OCI-LY7 (cell line): ENCODE results near the gene NEDD9. TPM values are rescaled to one million over a fixed set of nuclear protein-coding genes. Genes with fewer than 3 reads are reported as not detected.

Experiments used
- Bru-seq: library from RNA; stranded (reverse); fragments of 400-500 nt; gene quantifications from one replicate; lab custom pipeline; 2021; lab: Mats Ljungman, UMichigan
- BruChase-seq, 2 experiments: library from RNA; stranded (reverse); fragments of 400-500 nt; gene quantifications; one replicate each; lab custom pipeline; 2021; lab: Mats Ljungman, UMichigan
- BruUV-seq: library from RNA; stranded (reverse); fragments of 400-500 nt; replicated peaks from 2 replicates; lab custom pipeline; 2021; lab: Mats Ljungman, UMichigan
- CTCF ChIA-PET: fragments of 300-600 bp; sonication (Branson Sonifier 250); formaldehyde crosslinking; loops from one replicate; lab custom pipeline; 2022; ENCODE audit warnings: antibody characterized with exemption; ENCODE audit not compliant: unreplicated experiment; lab: Charles Lee
- POLR2A ChIA-PET: fragments of 300-600 bp; sonication (Branson Sonifier 250); formaldehyde crosslinking; loops from one replicate; lab custom pipeline; 2022; ENCODE audit warnings: antibody characterized with exemption; lab: Charles Lee
- DNase-seq: peaks from one replicate; pipeline ENCODE4 v3.0.0-alpha.2; 2015; ENCODE audit warnings: low spot score
- H2AFZ ChIP-seq: fragments of 200-600 bp; sonication (generic), shearing (Covaris generic); 2 replicates; pipeline ENCODE4 v1.6.1; 2014; ENCODE audit warnings: mild to moderate bottlenecking, antibody characterized with exemption, low read length, moderate library complexity
- H3K27ac ChIP-seq: fragments of 200-600 bp; sonication (generic); 2 replicates; pipeline ENCODE4 v1.5.1; 2014; ENCODE audit warnings: mixed run types, low read depth, mild to moderate bottlenecking, moderate library complexity, low read length, inconsistent platforms; ENCODE audit not compliant: poor library complexity, severe bottlenecking
- H3K36me3 ChIP-seq: fragments of 200-600 bp; sonication (generic); 2 replicates; pipeline ENCODE4 v1.6.1; 2014; ENCODE audit warnings: mild to moderate bottlenecking, antibody characterized with exemption, low read length, moderate library complexity, mixed read lengths; ENCODE audit not compliant: insufficient read depth
- H3K4me1 ChIP-seq: fragments of 200-600 bp; sonication (generic); 2 replicates; pipeline ENCODE4 v1.5.1; 2014; ENCODE audit warnings: mild to moderate bottlenecking, low read length; ENCODE audit not compliant: insufficient read depth, poor library complexity, severe bottlenecking
- H3K4me2 ChIP-seq: fragments of 200-600 bp; sonication (generic); 2 replicates; pipeline ENCODE4 v1.6.1; 2014; ENCODE audit warnings: mild to moderate bottlenecking, low read length
- H3K4me3 ChIP-seq: fragments of 200-600 bp; sonication (generic); 2 replicates; pipeline ENCODE4 v1.5.1; 2014; ENCODE audit warnings: mild to moderate bottlenecking, low read depth, low read length; ENCODE audit not compliant: poor library complexity, severe bottlenecking
- H3K79me2 ChIP-seq: fragments of 200-600 bp; sonication (generic); 2 replicates; pipeline ENCODE4 v1.6.1; 2016; ENCODE audit warnings: low read depth, mild to moderate bottlenecking, low read length, moderate library complexity, mixed read lengths; ENCODE audit not compliant: insufficient read depth
- H3K9me2 ChIP-seq: fragments of 200-600 bp; sonication (generic); 2 replicates; pipeline ENCODE4 v1.6.1; 2016; ENCODE audit warnings: mild to moderate bottlenecking, low read length, mixed read lengths; ENCODE audit not compliant: insufficient read depth
- H3K9me3 ChIP-seq: fragments of 200-600 bp; sonication (generic); 2 replicates; pipeline ENCODE4 v1.6.1; 2014; ENCODE audit warnings: mild to moderate bottlenecking, mixed run types, low read length, mixed read lengths
- H4K20me1 ChIP-seq: fragments of 200-600 bp; sonication (generic); 2 replicates; pipeline ENCODE4 v1.6.1; 2014; ENCODE audit warnings: mild to moderate bottlenecking, antibody characterized with exemption, low read length, moderate library complexity, mixed read lengths; ENCODE audit not compliant: insufficient read depth
- EZH2phosphoT487 ChIP-seq: fragments of 200-600 bp; sonication (generic); IDR thresholded peaks from 2 replicates; pipeline ENCODE4 v1.6.1; 2018; ENCODE audit warnings: low read depth, borderline replicate concordance, mild to moderate bottlenecking, mixed run types, antibody characterized with exemption, low read length, moderate library complexity, mixed read lengths
- intact Hi-C: fragments of 100-400 bp; cut with micrococcal nuclease; formaldehyde crosslinking; loops from one replicate; pipeline ENCODE4 v1.10.0; 2022; ENCODE audit not compliant: unreplicated experiment
- long read RNA-seq: library from polyadenylated mRNA; stranded (forward); transcript quantifications from one replicate; pipeline ENCODE4 v2.0.0, GENCODE V29; 2022
- total RNA-seq, 2 experiments: library from RNA; depleted of rRNA in 1 of 2; stranded (reverse); fragments of >200 nt in 1 of 2; shearing (Covaris generic) in 1 of 2; gene quantifications; 2 replicates each; pipeline ENCODE4 v1.2.3, GENCODE V29; 2014 to 2022
- TF ChIP-seq, protein P1 (sequence below): fragments of 200-600 bp; sonication (generic); conservative IDR thresholded peaks from 2 replicates; pipeline ENCODE4 v1.5.1; 2014; ENCODE audit warnings: mild to moderate bottlenecking, antibody characterized with exemption, low read length, moderate library complexity, mixed read lengths

The NEDD9 gene, protein sequence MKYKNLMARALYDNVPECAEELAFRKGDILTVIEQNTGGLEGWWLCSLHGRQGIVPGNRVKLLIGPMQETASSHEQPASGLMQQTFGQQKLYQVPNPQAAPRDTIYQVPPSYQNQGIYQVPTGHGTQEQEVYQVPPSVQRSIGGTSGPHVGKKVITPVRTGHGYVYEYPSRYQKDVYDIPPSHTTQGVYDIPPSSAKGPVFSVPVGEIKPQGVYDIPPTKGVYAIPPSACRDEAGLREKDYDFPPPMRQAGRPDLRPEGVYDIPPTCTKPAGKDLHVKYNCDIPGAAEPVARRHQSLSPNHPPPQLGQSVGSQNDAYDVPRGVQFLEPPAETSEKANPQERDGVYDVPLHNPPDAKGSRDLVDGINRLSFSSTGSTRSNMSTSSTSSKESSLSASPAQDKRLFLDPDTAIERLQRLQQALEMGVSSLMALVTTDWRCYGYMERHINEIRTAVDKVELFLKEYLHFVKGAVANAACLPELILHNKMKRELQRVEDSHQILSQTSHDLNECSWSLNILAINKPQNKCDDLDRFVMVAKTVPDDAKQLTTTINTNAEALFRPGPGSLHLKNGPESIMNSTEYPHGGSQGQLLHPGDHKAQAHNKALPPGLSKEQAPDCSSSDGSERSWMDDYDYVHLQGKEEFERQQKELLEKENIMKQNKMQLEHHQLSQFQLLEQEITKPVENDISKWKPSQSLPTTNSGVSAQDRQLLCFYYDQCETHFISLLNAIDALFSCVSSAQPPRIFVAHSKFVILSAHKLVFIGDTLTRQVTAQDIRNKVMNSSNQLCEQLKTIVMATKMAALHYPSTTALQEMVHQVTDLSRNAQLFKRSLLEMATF
- total RNA-seq (2014; rRNA removed; shearing (Covaris generic)): 7.4 and 13.0 TPM in 2 replicates
- total RNA-seq (2022): 37.4 and 41.6 TPM in 2 replicates
- percentile 78 among the genes with signal in this experiment for Bru-seq, nascent RNA
- percentile 71 among the genes with signal in this experiment for BruChase-seq, experiment 1, labeled RNA remaining after a 6-hour chase
- BruChase-seq, experiment 2, labeled RNA remaining after a 2-hour chase: percentile 72 among the genes with signal in this experiment
- long read RNA-seq, full-length matches to known transcripts: 22 of 36 reads
- long read RNA-seq, partial matches to known transcripts: 4 of 36 reads
- long read RNA-seq, other reads (novel, unspliced or antisense): 10 of 36 reads

DNA sequence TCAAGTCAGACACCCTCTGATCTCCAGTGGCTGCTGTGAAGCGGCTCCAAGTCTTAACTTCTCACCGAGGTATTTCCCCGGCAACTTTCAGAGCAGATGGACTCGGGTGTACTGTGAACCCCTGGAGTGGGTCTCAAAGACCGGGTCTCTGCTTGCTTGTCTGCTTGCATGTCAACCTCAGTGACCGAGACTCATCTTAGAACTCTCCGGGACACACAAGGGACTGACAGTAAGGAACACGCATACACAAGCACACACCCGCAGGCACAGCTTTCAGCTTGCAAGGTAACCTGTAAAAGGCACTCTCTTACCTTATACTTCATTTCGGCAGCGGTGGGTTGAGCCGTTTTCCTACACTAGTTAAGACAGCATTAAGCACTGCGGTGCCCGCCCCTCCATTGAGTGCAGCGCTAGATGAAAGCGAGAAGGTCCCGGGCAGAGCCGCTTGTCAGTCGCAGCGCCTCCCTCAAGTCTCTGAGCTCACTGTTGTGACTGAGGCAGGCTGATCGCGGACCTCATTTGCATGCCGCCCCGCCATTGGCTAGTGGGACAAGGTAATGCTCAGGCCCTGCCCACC, at the start of gene NEDD9:
Gene NEDD9 (minus strand): TSS at position 476 of the 577 bp plus-strand sequence. CDS start 153 bp downstream, at position 323.
- Histone ChIP-seq H3K79me2 (no peaks in the 10 kb centered on the region), H2AFZ (peak within 1 kb of the TSS; percentile 94), H4K20me1 (peaks cover 9% of the 10 kb centered on the region; the same call in 1 of the 2 replicates), H3K4me3 (peak within 1 kb of the TSS; percentile 65), H3K36me3 (no peaks in the 10 kb centered on the region), H3K4me2 (peak within 1 kb of the TSS; percentile 74), H3K4me1 (peaks cover 13% of the 10 kb centered on the region), H3K9me3 (no peaks in the 10 kb centered on the region), H3K27ac (no peak within 1 kb of the TSS), H3K9me2 (no peaks in the 10 kb centered on the region)
- no TSS peak for BruUV-seq
- DNase-seq: peak; percentile 90
- CTCF ChIA-PET: interaction anchor here (0.6 to 1.2 kb wide), 2 partner anchors 26 to 433 kb away, joined by 3 read pairs; no protein-coding TSS in a partner anchor
- POLR2A ChIA-PET: interaction anchor here (0.6 to 1.9 kb wide), 8 partner anchors 8 to 196 kb away, joined by 3 to 6 read pairs (median 3); no protein-coding TSS in a partner anchor
- intact Hi-C loops: loop anchor here (2.0 to 5.0 kb wide), 2 partner anchors 155 to 229 kb away; no protein-coding TSS in a partner anchor
- no peak for TF ChIP-seq EZH2phosphoT487
- TF ChIP-seq, protein P1, sequence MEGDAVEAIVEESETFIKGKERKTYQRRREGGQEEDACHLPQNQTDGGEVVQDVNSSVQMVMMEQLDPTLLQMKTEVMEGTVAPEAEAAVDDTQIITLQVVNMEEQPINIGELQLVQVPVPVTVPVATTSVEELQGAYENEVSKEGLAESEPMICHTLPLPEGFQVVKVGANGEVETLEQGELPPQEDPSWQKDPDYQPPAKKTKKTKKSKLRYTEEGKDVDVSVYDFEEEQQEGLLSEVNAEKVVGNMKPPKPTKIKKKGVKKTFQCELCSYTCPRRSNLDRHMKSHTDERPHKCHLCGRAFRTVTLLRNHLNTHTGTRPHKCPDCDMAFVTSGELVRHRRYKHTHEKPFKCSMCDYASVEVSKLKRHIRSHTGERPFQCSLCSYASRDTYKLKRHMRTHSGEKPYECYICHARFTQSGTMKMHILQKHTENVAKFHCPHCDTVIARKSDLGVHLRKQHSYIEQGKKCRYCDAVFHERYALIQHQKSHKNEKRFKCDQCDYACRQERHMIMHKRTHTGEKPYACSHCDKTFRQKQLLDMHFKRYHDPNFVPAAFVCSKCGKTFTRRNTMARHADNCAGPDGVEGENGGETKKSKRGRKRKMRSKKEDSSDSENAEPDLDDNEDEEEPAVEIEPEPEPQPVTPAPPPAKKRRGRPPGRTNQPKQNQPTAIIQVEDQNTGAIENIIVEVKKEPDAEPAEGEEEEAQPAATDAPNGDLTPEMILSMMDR: peak; percentile 48; the same call in 1 of the 2 replicates

DNA sequence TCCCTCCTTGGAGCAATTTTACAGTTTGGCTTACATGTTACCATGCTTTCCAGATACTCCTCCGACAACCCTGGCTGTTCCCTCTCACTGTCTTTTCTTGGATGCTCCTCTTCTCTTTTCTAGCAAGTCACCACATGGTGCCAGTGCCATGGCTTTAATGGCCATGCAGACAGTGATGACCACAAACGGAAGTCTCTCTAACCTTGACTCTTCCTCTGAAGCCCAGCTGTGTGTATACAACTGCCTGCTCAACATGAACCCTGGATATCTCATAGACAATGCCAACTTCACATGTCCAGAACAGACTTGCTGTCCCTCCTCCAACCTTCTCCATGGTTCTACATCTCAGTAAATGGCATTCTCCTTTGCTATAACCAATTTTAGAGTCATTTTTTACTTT, 49.8 kb upstream of the NEDD9 start:
- Histone ChIP-seq H3K79me2 (no peaks in the 10 kb centered on the region), H4K20me1 (no peaks in the 10 kb centered on the region), H3K4me2 (no peak overlapping the region), H2AFZ (no peak overlapping the region), H3K4me3 (no peak overlapping the region), H3K27ac (no peak overlapping the region), H3K9me3 (no peaks in the 10 kb centered on the region), H3K9me2 (no peaks in the 10 kb centered on the region), H3K36me3 (no peaks in the 10 kb centered on the region), H3K4me1 (no peaks in the 10 kb centered on the region)
- no peak for DNase-seq
- TF ChIP-seq, protein P1: no peak
- TF ChIP-seq EZH2phosphoT487: no peak
- CTCF ChIA-PET: no interaction called here
- BruUV-seq: no TSS peak
- POLR2A ChIA-PET: no interaction called here
- intact Hi-C loops: no loop called here
